Measurements from ENCODE around the gene PAAF1.
A peak's percentile ranks its signal among the peaks of the same experiment; 100 is the strongest.
"Not testable (repeated sequence)": the region's sequence is repeated elsewhere in the genome, so short reads cannot be mapped to it uniquely, and the experiment has no call there.

PAAF1 gene

GRCh38 chr11:73876424-73877310 is at the start of gene PAAF1, which contains the start of gene COA4:
Gene PAAF1, plus strand, starts transcription at chr11:73876999. Its CDS starts 23 bp downstream, at chr11:73877022.
Gene COA4, minus strand, starts transcription at chr11:73876846. Its CDS starts 3,468 bp downstream, at chr11:73873378.
- DNase-seq (ENCODE audit: low read depth) = peak; percentile 89

DNA sequence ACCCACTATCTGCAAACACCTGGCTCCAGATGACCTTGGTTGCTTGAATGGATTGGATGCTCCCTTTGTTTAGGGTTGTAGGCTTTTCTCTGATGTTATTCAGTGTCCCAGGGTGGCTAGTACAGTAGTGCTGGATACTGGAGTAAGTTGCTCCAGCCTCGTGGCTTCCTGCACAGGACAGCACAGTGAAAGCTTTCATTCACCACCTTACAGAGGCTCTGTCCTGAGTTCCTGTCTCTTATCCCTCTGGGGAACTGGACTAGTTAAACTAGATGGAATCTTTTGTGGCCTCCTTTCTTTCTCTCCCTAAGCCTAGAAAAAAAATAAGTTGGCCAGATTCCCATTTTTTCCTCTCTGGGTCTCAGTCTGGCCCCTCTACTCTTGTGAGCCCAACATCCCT is 46.5 kb upstream of the PAAF1 start:
- no peak for DNase-seq (ENCODE audit: low read depth)

DNA sequence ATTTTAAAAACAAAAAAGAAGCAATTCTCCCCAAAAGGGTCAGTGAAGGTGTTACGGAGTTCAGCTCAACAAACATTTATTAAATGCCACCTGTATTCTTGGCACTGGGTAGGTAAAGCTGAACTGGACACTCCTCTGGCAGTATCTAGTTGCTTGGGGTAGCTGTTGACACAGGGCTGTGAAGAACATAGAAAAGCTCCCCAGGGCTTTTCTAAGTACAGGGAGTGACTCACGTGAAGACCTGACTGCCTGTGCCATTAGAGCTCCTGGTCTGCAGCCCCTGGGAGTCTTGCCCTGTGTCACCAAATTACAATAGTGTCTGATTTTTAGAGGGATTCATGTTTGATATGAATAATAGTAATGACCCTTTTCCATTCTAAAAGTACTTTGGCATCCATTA is 43.7 kb upstream of the PAAF1 start:
- DNase-seq (ENCODE audit: low read depth) = no peak

- DNase-seq (ENCODE audit: low read depth) = no peak
Measured at GRCh38 chr11:73838443-73839122, 38.2 kb upstream of the PAAF1 start.

DNA sequence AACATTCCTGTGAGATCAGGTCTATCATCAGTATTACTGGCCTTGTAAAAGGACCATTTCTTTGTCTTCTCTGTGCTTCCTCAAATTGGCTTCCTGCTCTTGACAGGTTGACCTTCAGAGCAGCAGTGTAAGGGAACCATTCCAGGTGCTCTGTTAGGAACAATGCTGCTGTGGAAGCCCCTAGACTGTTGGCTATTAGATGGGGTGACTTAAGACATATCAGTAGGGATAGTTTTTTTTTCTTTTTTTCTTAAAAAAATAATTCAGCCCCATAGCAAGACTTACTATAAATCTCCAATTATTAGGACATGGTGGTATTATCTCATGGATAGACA is 37.7 kb upstream of the PAAF1 start:
- DNase-seq (ENCODE audit: low read depth) = no peak

DNA sequence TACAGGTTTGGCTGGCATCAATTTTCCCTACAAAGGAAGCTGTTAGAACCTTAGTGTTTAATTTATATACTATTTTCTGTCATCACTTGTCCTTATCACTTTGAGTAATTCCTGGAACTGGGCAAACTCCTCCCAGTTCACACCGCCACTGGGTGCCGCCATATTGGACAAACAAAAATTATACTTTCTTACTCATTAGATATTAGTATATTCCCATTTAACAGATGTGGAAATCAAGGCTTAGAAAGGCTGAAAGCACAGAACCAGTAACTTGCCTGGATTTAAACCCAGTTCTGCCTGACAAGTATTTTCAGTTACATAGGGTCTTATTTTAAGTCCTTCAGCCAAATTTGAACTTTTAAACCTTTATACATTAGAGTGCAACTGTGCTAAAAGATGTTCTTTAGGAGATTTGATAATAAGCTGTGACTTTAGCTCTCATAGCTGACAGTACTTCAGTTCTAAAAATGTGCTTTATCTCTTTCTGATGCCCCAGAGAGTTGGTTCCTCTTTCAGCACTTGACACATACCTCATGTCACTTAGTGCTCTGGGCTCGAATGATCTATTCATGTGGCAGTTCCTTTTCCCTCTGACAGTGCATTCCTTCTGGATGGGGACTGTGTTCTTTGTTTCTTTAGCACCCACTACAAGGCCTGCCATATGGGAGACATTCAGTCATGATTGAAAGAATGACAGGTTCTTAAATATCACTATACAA is 25.6 kb upstream of the PAAF1 start:
- no peak for DNase-seq (ENCODE audit: low read depth)

GRCh38 chr11:73852049-73852448 is 24.8 kb upstream of the PAAF1 start:
- no peak for DNase-seq (ENCODE audit: low read depth)

- no peak for DNase-seq (ENCODE audit: low read depth)
Measured at GRCh38 chr11:73854680-73855079, 22.1 kb upstream of the PAAF1 start.

DNA sequence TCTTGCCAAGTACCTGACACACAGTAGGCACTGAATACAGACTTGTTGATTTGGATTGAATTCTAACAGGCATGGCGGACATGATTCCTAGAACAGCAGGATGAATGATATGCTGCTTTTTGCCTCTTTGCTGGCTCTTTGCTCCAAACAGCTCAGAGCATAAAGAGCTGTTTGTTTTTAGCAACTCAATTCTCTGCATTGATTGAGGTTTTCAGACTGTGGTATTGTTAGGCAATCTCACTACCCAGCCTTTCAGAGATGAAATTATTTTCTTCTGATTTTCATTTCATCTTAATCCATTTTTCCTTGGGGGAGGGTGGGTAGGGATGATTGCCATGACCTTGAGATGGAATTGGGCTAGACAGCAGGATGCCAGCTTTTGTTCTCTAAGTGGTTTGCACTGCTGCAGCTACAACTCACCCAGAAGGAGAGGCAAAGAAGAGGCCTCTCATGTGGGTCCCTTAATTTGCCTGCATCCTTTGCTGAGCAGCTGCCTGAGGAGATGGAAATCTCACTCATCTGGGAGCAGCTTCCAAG is 20.7 kb upstream of the PAAF1 start:
- no peak for DNase-seq (ENCODE audit: low read depth)

DNA sequence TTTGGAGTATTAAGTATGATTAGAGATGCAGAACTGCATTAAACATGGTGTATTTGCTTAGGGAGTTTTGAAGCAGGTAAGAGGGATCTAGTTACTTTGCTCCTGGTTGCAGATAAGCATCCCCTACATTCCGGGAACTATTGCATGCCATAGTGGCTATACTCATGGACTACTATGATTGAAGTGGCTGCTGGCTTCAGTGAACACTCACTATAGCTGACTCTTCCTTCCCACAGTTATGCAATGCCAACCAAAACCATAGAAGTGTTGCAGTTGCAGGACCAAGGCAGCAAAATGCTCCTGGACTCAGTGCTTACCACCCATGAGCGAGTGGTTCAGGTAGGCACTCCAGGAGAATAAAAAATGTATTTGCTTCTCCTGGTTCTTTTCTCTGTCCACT is 17.1 kb upstream of the PAAF1 start:
- no peak for DNase-seq (ENCODE audit: low read depth)

DNA sequence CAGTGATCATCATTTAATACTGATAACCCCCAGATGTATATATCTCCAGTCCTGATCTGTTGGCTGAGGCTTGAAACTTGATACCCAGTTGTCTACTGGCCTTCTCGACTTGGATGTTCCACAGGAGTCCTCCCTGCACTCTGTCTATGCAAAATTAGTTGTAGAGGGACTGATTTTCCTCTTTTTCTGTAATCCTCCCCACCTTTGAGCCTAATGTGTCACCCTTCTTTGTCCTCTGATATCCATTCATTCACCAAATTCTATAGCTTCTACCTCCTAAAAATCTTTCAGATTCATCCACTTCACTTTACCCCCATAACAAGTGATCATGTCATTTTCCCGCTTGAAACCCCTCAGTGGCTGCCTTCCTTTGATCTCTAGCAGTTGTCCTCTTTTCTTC is 16.6 kb upstream of the PAAF1 start:
- no peak for DNase-seq (ENCODE audit: low read depth)

DNA sequence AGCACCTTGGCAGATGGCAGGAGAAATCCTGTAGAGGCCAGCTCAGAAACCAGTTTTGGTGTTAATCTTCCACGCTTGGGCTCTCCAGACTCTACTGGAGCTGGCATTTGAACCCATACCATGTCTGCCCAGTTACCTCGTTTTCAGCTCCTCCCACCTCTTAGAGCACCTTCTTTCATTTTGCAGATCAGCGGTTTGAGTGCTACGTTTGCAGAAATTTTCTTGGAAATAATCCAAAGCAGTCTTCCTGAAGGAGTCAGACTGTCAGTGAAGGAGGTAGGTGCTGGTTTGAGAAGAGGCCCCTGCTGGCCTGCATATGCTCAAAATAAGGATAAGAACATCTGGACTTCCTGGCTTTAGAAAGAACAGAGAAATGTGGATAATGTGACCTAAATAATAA is 13.8 kb upstream of the PAAF1 start:
- DNase-seq (ENCODE audit: low read depth) = no peak

DNA sequence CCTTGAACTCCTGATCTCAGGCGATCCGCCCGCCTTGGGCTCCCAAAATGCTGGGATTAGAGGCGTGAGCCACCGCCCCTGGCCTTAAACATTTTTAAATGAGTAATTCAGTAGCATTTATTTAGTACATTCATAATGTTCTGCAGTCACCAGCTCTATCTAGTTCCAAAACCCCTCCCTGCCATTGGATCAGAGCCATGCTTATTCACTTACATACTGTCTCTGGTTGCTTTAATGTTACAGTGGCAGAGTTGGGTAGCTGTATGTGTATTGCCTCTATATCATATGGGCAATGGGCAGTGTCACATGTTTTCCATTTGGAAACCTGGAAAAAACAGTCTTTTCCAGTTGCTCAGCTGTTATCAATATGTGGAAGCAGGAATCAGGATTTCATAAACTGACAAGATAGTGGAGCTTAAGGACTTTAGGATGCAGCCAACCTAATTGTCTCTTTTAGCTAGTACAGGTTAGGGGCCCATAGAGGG is 10.7 kb upstream of the PAAF1 start:
- peak; percentile 70 for DNase-seq (ENCODE audit: low read depth)

- DNase-seq (ENCODE audit: low read depth) = peak; percentile 65
Measured at GRCh38 chr11:73866586-73866996, 10.2 kb upstream of the PAAF1 start.

DNA sequence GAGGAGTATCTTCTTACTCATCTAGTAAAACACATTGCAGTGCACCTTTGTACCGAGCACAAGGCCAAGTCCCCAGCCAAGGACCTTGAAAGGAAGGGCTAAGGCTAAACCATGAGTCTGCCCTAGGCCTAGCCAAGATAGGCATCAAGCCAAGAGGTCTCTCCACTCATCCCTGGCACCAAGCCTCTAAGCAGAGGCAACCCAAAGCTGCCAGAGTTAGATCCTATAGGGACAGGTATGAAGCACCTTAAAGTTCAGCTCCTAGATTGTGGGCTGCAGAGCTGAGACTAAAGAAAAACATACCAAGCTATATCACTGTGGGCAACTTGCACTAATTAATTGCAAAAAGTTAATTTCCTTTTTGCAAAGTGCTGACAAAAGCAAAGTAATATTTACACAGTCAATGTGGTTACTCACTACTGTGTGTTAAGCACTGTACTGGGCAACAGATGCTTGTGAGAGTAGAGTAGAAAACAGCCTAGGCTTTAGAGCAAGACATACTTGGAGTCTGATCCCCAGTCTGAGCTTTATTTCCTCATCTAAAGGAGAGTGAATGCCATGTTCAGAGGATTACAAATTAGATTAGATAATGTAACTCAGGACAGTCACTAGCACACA is 7.4 kb upstream of the PAAF1 start:
- no peak for DNase-seq (ENCODE audit: low read depth)

DNA sequence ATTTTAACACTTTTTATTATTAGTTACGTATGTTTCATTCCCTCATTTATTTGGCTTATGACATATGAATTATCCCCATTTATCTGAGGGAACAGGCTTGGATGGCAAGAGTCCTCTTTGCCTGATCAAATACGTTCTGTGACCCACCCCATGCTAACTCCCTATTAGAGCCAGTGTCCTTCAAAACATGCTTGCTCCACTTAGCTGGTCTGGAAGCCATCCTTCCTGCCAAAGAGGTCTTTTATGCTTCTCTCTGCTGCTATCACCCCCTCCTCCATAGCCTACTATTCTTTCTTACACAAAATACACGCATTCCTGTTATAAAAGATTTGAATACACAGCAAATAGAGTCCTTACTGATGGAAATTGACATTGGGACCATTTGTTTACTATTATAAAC is 6.5 kb upstream of the PAAF1 start:
- DNase-seq (ENCODE audit: low read depth) = no peak

DNA sequence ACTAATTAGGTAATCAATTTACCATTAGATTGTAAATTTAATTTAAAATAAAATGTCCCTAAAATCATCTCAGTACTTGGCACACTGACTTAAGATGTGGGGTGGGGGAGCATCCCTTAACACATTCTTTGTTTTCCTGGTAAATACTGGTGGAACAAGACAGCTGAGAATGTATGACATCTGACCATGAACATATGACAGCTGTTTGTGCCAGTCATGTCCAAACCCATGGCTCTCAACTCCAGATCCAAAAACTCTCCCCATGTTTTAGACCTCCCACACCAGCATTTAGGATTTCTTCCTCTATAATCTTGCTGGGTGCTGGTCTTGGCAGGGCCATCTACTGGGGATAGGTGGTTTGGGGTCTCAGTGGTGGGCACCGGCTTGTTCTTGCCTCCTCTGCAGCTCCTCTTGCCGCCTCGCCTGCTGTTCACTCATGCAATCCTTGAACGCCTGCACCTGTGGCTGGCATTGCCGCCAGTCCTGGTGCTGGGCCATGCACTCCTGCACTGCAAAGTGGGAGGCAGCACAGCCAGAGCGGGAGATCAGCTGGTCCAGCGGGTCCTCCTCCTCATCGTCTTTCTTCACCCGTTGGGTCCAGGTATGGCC is 3.9 kb upstream of the PAAF1 start:
- DNase-seq (ENCODE audit: low read depth) = no peak

GRCh38 chr11:73875380-73875779 is 1.4 kb upstream of the PAAF1 start:
- no peak for DNase-seq (ENCODE audit: low read depth)

DNA sequence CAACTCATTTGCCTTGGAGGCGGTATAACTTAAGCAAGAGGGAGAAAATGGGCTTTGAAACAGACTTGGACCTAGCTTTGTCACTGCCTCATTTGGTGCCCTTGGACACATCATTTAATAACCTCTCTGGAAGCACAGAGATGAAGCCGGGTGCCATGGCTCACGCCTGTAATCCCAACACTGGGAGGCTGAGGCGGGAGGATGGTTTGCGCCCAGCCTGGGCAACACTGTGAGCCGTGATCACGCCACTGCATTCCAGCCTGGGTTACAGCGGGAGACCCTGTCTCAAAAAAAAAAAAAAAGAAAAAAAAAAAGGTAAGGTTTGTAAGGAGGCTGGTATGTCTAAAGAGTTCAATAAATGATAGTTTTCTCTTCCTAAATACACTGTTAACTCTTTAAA is 959 bp upstream of the PAAF1 start:
- no peak for DNase-seq (ENCODE audit: low read depth)

DNA sequence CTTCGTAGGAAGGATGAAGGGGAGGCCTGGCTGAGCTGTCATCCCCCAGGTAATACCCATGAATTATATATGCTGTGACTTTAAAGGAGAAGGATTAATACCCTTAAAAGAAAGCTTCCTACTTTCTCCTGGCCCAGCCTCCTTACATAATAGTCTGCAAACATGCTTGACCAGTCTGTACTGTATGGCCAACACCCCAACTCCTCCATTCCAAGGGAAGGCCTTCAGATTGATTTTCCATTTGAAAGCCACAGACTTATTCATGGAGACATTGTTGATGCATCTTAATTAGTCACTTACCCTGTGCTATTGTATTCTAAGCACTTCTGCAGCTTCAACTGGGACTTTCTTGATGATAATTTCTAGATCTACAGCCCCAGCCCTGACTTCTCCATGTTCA is 2.0 kb downstream of the PAAF1 start:
- no peak for DNase-seq (ENCODE audit: low read depth)

- DNase-seq (ENCODE audit: low read depth) = not testable (repeated sequence)
Measured at GRCh38 chr11:73880449-73880848, 3.6 kb downstream of the PAAF1 start.

DNA sequence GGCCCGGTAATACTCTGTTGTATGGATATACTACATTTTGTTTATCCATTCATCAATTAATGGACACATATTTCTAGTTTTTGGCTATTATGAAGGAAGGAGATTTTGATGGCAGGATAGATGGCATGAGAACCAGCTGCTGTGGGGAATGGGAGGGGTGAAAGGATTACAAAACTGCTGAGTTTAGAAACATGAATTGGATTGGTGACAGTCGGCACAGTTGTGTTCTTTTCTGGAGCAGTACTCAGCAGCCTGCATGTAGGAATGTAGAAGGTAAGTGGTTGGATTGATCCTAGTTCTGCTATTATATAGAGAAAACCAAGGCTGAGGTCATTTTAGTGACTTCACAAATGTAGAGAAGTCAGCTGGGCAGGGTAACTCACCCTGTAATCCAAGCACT is 7.1 kb downstream of the PAAF1 start:
- no peak for DNase-seq (ENCODE audit: low read depth)

Measured in fibroblast of the conjunctiva (primary cell).